Measurements from ENCODE around the gene MCTP1. TPM values are rescaled to one million over a fixed set of nuclear protein-coding genes. Genes with fewer than 3 reads are reported as not detected.
"Not testable (repeated sequence)": the region's sequence is repeated elsewhere in the genome, so short reads cannot be mapped to it uniquely, and the experiment has no call there.

MCTP1 gene
- total RNA-seq, 2 donors from 2014 or later, result 3.3 to 5.0 TPM

GRCh38 chr5:95220381-95220780 lies 64.5 kb downstream of the MCTP1 start:
- no peak overlapping the region for H3K4me3 ChIP-seq
- no peak for TF ChIP-seq CTCF (IDR thresholded peaks at IDR 0.05)
- TF ChIP-seq POLR2A (IDR thresholded peaks at IDR 0.05), result no peak
- no peak for TF ChIP-seq POLR2AphosphoS5 (IDR thresholded peaks at IDR 0.05)
- H3K4me1 ChIP-seq (replicated peaks), result no peaks in the 10 kb centered on the region
- intact Hi-C loops (cut with DNase I), result no loop called here
- DNase-seq (ENCODE audit: low spot score), result no peak
- WGBS, result 63% methylated on average over 1 of the region's 1 CpG
- H3K27me3 ChIP-seq (replicated peaks; ENCODE audit: insufficient read depth), result no peaks in the 10 kb centered on the region
- no peak overlapping the region for H3K27ac ChIP-seq
- no peaks in the 10 kb centered on the region for H3K36me3 ChIP-seq
- H3K9me3 ChIP-seq, result no peaks in the 10 kb centered on the region

- Histone ChIP-seq H3K9me3 (no peaks in the 10 kb centered on the region), H3K36me3 (no peaks in the 10 kb centered on the region), H3K4me1 (replicated peaks) (no peaks in the 10 kb centered on the region), H3K27ac (no peak overlapping the region), H3K4me3 (no peak overlapping the region), H3K27me3 (replicated peaks; ENCODE audit: insufficient read depth) (no peaks in the 10 kb centered on the region)
- WGBS, result 64% methylated on average over 3 of the region's 3 CpGs
- DNase-seq (ENCODE audit: low spot score), result no peak
- intact Hi-C loops (cut with DNase I), result no loop called here
- no peak for TF ChIP-seq CTCF (IDR thresholded peaks at IDR 0.05)
- no peak for TF ChIP-seq POLR2A (IDR thresholded peaks at IDR 0.05)
- no peak for TF ChIP-seq POLR2AphosphoS5 (IDR thresholded peaks at IDR 0.05)
Observed at GRCh38 chr5:95219411-95219810, 65.5 kb downstream of the MCTP1 start.

- no peak for TF ChIP-seq POLR2A (IDR thresholded peaks at IDR 0.05)
- no peak for TF ChIP-seq CTCF (IDR thresholded peaks at IDR 0.05)
- TF ChIP-seq POLR2AphosphoS5 (IDR thresholded peaks at IDR 0.05), result no peak
- intact Hi-C loops (cut with DNase I), result no loop called here
- H3K4me3 ChIP-seq, result no peak overlapping the region
Observed at GRCh38 chr5:95217881-95218280, 67.0 kb downstream of the MCTP1 start.

GRCh38 chr5:95217351-95217750 lies 67.5 kb downstream of the MCTP1 start:
- WGBS, result 74% methylated on average over 4 of the region's 4 CpGs
- Histone ChIP-seq H3K36me3 (no peaks in the 10 kb centered on the region), H3K27ac (no peak overlapping the region), H3K9me3 (no peaks in the 10 kb centered on the region), H3K27me3 (replicated peaks; ENCODE audit: insufficient read depth) (no peaks in the 10 kb centered on the region), H3K4me3 (no peak overlapping the region), H3K4me1 (replicated peaks) (no peaks in the 10 kb centered on the region)
- no peak for TF ChIP-seq POLR2AphosphoS5 (IDR thresholded peaks at IDR 0.05)
- TF ChIP-seq CTCF (IDR thresholded peaks at IDR 0.05), result no peak
- no peak for TF ChIP-seq POLR2A (IDR thresholded peaks at IDR 0.05)
- intact Hi-C loops (cut with DNase I), result no loop called here
- no peak for DNase-seq (ENCODE audit: low spot score)

More at GRCh38 chr5:95217881-95218280, 67.0 kb downstream of the MCTP1 start:
- Histone ChIP-seq H3K27me3 (replicated peaks; ENCODE audit: insufficient read depth) (no peaks in the 10 kb centered on the region), H3K4me1 (replicated peaks) (no peaks in the 10 kb centered on the region), H3K9me3 (no peaks in the 10 kb centered on the region), H3K27ac (no peak overlapping the region), H3K36me3 (no peaks in the 10 kb centered on the region)
- DNase-seq (ENCODE audit: low spot score), result no peak
- WGBS, result 93% methylated on average over 2 of the region's 2 CpGs

- Histone ChIP-seq H3K36me3 (no peaks in the 10 kb centered on the region), H3K9me3 (no peaks in the 10 kb centered on the region), H3K4me1 (replicated peaks) (no peaks in the 10 kb centered on the region), H3K4me3 (no peak overlapping the region), H3K27ac (no peak overlapping the region), H3K27me3 (replicated peaks; ENCODE audit: insufficient read depth) (no peaks in the 10 kb centered on the region)
- intact Hi-C loops (cut with DNase I), result no loop called here
- WGBS, result 54% methylated on average over 4 of the region's 4 CpGs
- no peak for TF ChIP-seq CTCF (IDR thresholded peaks at IDR 0.05)
- no peak for TF ChIP-seq POLR2AphosphoS5 (IDR thresholded peaks at IDR 0.05)
- TF ChIP-seq POLR2A (IDR thresholded peaks at IDR 0.05), result no peak
- DNase-seq (ENCODE audit: low spot score), result no peak
Observed at GRCh38 chr5:95216136-95216955, 68.5 kb downstream of the MCTP1 start.

GRCh38 chr5:95207811-95208210 lies 77.1 kb downstream of the MCTP1 start:
- DNase-seq (ENCODE audit: low spot score); H3K27me3 ChIP-seq (replicated peaks; ENCODE audit: insufficient read depth); H3K4me1 ChIP-seq (replicated peaks); H3K36me3 ChIP-seq; H3K4me3 ChIP-seq; H3K9me3 ChIP-seq; intact Hi-C loops (cut with DNase I); H3K27ac ChIP-seq: not testable (repeated sequence)
- 73% methylated on average over 5 of the region's 5 CpGs for WGBS
